ENCODE data around the gene COL13A1. TPM values are rescaled to one million over a fixed set of nuclear protein-coding genes. Genes with fewer than 3 reads are reported as not detected.

Gene COL13A1
- total and polyA plus RNA-seq, 2 of the 8 experiments (the other 6 are each of a cell fraction or from before 2014, with no cell fraction given) = 2.6 to 5.2 TPM

- no peaks in the 10 kb centered on the region for H3K36me3 ChIP-seq (ENCODE audit: control insufficient read depth in 2 of 4, insufficient read depth in 4 of 4, low read length in 3 of 4)
- no peak overlapping the region for H3K18ac ChIP-seq (ENCODE audit: extremely low read depth, low read length)
- no peak overlapping the region for H2AK5ac ChIP-seq (ENCODE audit: low read depth, low read length)
- H2BK12ac ChIP-seq (ENCODE audit: low read depth, low read length) = no peak overlapping the region
- FAIRE-seq (peak; percentile 66), DNase-seq (ENCODE audit: low read depth in 1 of 2, low spot score in 2 of 2) (no peak)
- H3K4ac ChIP-seq (replicated peaks; ENCODE audit: insufficient read length, low read depth, low read length) = no peak overlapping the region
- no peak overlapping the region for H3K23ac ChIP-seq (ENCODE audit: insufficient read length)
- 96 to 100% methylated on average over 3 to 4 of the region's 4 CpGs for WGBS, 2 experiments (ENCODE audit: extremely low coverage in 1 of 2, insufficient coverage in 1 of 2, insufficient read length in 1 of 2, insufficient replicate concordance in 2 of 2, low coverage in 1 of 2, low lambda C conversion rate in 2 of 2, missing lambda C conversion rate in 1 of 2)
- H2BK5ac ChIP-seq (ENCODE audit: low read depth, low read length) = no peak overlapping the region
- H3K4me3 ChIP-seq (ENCODE audit: extremely low read depth in 1 of 4, insufficient read depth in 2 of 4, low read depth in 3 of 4, low read length in 4 of 4) = no peak overlapping the region
- no peak overlapping the region for H3K14ac ChIP-seq (ENCODE audit: insufficient read length)
- H3K56ac ChIP-seq (replicated peaks; ENCODE audit: insufficient read length, low read depth, low read length) = no peak overlapping the region
- H3K79me2 ChIP-seq (ENCODE audit: control insufficient read depth in 1 of 2, insufficient read depth in 2 of 2, low read length in 2 of 2) = no peaks in the 10 kb centered on the region
- peaks cover 2% of the 10 kb centered on the region; the same call in 1 of the 2 replicates for H3K23me2 ChIP-seq (ENCODE audit: low read depth, low read length)
- no peak for TF ChIP-seq HDAC6 (IDR thresholded peaks at IDR 0.05; ENCODE audit: low read depth, low read length)
- TF ChIP-seq BRCA1 (IDR thresholded peaks at IDR 0.05; ENCODE audit: low read depth, low read length) = peak; percentile 67
- no peak for TF ChIP-seq POU5F1 (IDR thresholded peaks at IDR 0.05; ENCODE audit: low read depth, low read length)
- peak; percentile 86 for TF ChIP-seq BACH1 (IDR thresholded peaks at IDR 0.05; ENCODE audit: low read length)
- no peaks in the 10 kb centered on the region for H3K9me3 ChIP-seq (ENCODE audit: insufficient read depth in 2 of 2, low read depth in 1 of 2, low read length in 1 of 2)
- H2BK20ac ChIP-seq (ENCODE audit: low read length) = no peak overlapping the region
- no peaks in the 10 kb centered on the region for H3K27me3 ChIP-seq (replicated peaks in 1 of 4; ENCODE audit: control insufficient read depth in 3 of 4, extremely low read depth in 1 of 4, insufficient read depth in 3 of 4, low read length in 3 of 4)
- ChIA-PET CTCF (ENCODE audit: partially characterized antibody) (interaction anchor here (1.0 to 14.1 kb wide), 8 partner anchors 10 to 128 kb away, joined by 3 to 321 read pairs (median 4); no protein-coding TSS in a partner anchor), POLR2A (ENCODE audit: partially characterized antibody) (interaction anchor here (0.9 kb wide), 1 partner anchor 40 kb away, joined by 4 read pairs; no protein-coding TSS in a partner anchor)
- no peak overlapping the region for H4K91ac ChIP-seq (replicated peaks; ENCODE audit: insufficient read length, low read length)
- H4K20me1 ChIP-seq (replicated peaks in 1 of 2; ENCODE audit: control insufficient read depth in 1 of 2, insufficient read depth in 2 of 2, low read length in 2 of 2) = no peaks in the 10 kb centered on the region
- H3K4me1 ChIP-seq (replicated peaks in 1 of 4; ENCODE audit: control insufficient read depth in 3 of 4, insufficient read depth in 4 of 4, low read length in 3 of 4) = no peaks in the 10 kb centered on the region
- no peak overlapping the region for H3K9ac ChIP-seq (replicated peaks in 1 of 4; ENCODE audit: extremely low read depth in 1 of 4, low read depth in 3 of 4, low read length in 3 of 4)
- H2BK15ac ChIP-seq (ENCODE audit: low read length) = no peak overlapping the region
- no peak overlapping the region for H3K4me2 ChIP-seq (ENCODE audit: insufficient read depth in 1 of 2, low read depth in 2 of 2, low read length in 2 of 2)
- H3K79me1 ChIP-seq (ENCODE audit: low read depth, low read length) = no peaks in the 10 kb centered on the region
- H2AFZ ChIP-seq (ENCODE audit: low read length) = no peak overlapping the region
- H2BK120ac ChIP-seq (replicated peaks; ENCODE audit: low read depth, low read length) = no peak overlapping the region
- no peak overlapping the region for H3K27ac ChIP-seq (ENCODE audit: low read depth, low read length)
- no peak overlapping the region for H4K8ac ChIP-seq (ENCODE audit: extremely low read depth, insufficient read depth, low read length)
- no peak overlapping the region for H4K5ac ChIP-seq (ENCODE audit: insufficient read length, low read depth, low read length)
These were observed 105.8 kb downstream of the COL13A1 start for GRCh38 chr10:69907517-69907916.

All from H1 (cell line).